GM18502 (cell line): ENCODE measurements around the gene SLC38A3.

ENCODE experiments used
- ATAC-seq: cut with Tn5 transposase; IDR thresholded peaks from one replicate; pipeline ENCODE4 v1.9.1; 2021; ENCODE audit warnings: mild to moderate bottlenecking; ENCODE audit not compliant: unreplicated experiment, poor library complexity

Gene SLC38A3

GRCh38 chr3:50204804-50205412 is at the start of gene SLC38A3:
Gene SLC38A3, plus strand, starts transcription at chr3:50205271. Its CDS starts 8,929 bp downstream, at chr3:50214200.
- ATAC-seq: no peak

- no peak for ATAC-seq
Measured at GRCh38 chr3:50155491-50155878, 49.6 kb upstream of the SLC38A3 start.

GRCh38 chr3:50155891-50156290 is 49.2 kb upstream of the SLC38A3 start:
- no peak for ATAC-seq

- ATAC-seq: no peak
Measured at GRCh38 chr3:50156549-50157493, 48.2 kb upstream of the SLC38A3 start.

- no peak for ATAC-seq
Measured at GRCh38 chr3:50157827-50158529, 47.1 kb upstream of the SLC38A3 start.

GRCh38 chr3:50158530-50159146 is 46.4 kb upstream of the SLC38A3 start:
- no peak for ATAC-seq

GRCh38 chr3:50160561-50160983 is 44.5 kb upstream of the SLC38A3 start:
- no peak for ATAC-seq

- ATAC-seq: no peak
Measured at GRCh38 chr3:50161320-50161719, 43.8 kb upstream of the SLC38A3 start.

GRCh38 chr3:50162034-50162883 is 42.8 kb upstream of the SLC38A3 start:
- no peak for ATAC-seq

GRCh38 chr3:50163572-50164455 is 41.3 kb upstream of the SLC38A3 start:
- no peak for ATAC-seq

GRCh38 chr3:50164481-50164880 is 40.6 kb upstream of the SLC38A3 start:
- no peak for ATAC-seq

- no peak for ATAC-seq
Measured at GRCh38 chr3:50164984-50165909, 39.8 kb upstream of the SLC38A3 start.

- ATAC-seq: no peak
Measured at GRCh38 chr3:50165910-50166538, 39.0 kb upstream of the SLC38A3 start.

- no peak for ATAC-seq
Measured at GRCh38 chr3:50166620-50167019, 38.5 kb upstream of the SLC38A3 start.

- no peak for ATAC-seq
Measured at GRCh38 chr3:50167069-50167840, 37.8 kb upstream of the SLC38A3 start.

- no peak for ATAC-seq
Measured at GRCh38 chr3:50167841-50168209, 37.2 kb upstream of the SLC38A3 start.

GRCh38 chr3:50168388-50168787 is 36.7 kb upstream of the SLC38A3 start:
- ATAC-seq: no peak
